ENCODE results near the gene SPINK14.

The SPINK14 gene

DNA sequence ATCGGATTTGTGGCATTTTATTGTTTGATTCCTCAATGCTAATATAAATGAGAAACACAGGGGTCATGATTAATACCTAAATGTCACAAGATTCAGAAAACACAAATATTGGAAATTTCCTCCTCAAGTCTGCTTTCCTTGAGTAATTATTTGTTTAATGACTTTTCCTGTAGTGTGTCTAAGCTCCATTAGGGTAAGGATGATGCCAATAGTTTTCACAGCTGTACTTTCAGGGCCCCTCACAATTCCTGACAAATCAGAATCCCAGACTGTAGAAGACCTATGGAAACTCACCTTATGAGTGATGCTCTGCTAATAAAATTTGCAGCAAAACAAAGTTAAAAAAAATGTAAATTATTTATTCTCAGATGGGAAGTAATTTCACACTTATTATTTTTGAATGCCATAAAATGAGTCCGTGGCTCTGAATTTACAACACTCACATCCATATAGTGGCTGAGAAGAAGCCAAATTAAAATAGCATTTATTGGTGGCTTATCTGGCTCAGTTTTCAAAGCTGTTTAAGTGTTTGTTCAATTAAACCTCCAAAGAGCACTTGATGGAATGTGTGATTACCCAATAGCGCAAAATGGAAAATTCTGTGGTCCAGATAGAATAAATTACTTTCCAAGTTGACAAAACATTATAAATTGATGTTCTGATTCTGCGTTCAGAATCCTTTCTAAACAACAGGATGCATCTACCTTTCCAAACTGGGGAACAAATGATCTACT lies 1.6 kb upstream of the SPINK14 start:
- H3K9me3 ChIP-seq (ENCODE audit: control extremely low read depth in 1 of 5, control insufficient read depth in 4 of 5, insufficient read depth in 2 of 5, low read depth in 1 of 5, low read length in 4 of 5) = peaks cover 0 to 2% (median 0%) of the 10 kb centered on the region in 5 experiments
- no peaks in the 10 kb centered on the region for H3K36me3 ChIP-seq (ENCODE audit: control insufficient read depth in 4 of 4, insufficient read depth in 4 of 4, low read length in 3 of 4)
- no peaks in the 10 kb centered on the region for H3K27me3 ChIP-seq (replicated peaks in 2 of 5; ENCODE audit: control insufficient read depth in 4 of 5, insufficient read depth in 5 of 5, low read length in 4 of 5)
- H3K27ac ChIP-seq (ENCODE audit: insufficient read depth in 1 of 2, low read depth in 1 of 2, low read length in 2 of 2, poor library complexity in 1 of 2, severe bottlenecking in 2 of 2) = no peak overlapping the region
- ChIA-PET POLR2A (no interaction called here), CTCF (no interaction called here)
- no peak overlapping the region for H3K4me3 ChIP-seq (ENCODE audit: control insufficient read depth in 1 of 7, extremely low read depth in 1 of 7, insufficient read depth in 4 of 7, low read depth in 2 of 7, low read length in 6 of 7)
- DNase-seq = no peak
- H3K4me1 ChIP-seq (ENCODE audit: control extremely low read depth in 1 of 4, control insufficient read depth in 4 of 4, insufficient read depth in 4 of 4, low read length in 3 of 4) = no peaks in the 10 kb centered on the region
- no CpG with 5 or more reads among the region's 4 CpGs for WGBS (ENCODE audit: insufficient coverage)

DNA sequence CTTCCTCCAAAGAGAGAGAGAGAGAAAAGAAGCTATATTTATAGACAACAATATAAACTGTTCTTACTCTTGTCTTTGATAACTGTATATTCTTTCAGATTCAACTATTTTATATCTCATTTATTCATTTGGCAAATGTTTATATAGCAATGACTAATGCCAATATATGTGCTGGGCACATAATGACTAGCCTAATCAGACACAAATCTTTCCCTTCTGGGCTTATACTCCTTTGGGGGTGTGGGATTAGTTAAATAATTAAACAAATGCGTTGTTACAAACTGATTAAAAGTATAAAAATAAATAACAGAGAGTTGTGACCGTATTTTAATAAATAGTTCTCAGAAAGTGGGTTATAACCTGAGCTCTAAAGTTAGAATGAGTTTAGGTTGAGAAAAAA lies 4.0 kb downstream of the SPINK14 start:
- ChIA-PET POLR2A (no interaction called here), CTCF (no interaction called here)
- H3K4me1 ChIP-seq (ENCODE audit: control extremely low read depth in 1 of 4, control insufficient read depth in 4 of 4, insufficient read depth in 4 of 4, low read length in 3 of 4) = no peaks in the 10 kb centered on the region
- peaks cover 0 to 2% (median 0%) of the 10 kb centered on the region in 5 experiments for H3K27me3 ChIP-seq (replicated peaks in 2 of 5; ENCODE audit: control insufficient read depth in 4 of 5, insufficient read depth in 5 of 5, low read length in 4 of 5)
- no peak for DNase-seq
- H3K36me3 ChIP-seq (ENCODE audit: control insufficient read depth in 4 of 4, insufficient read depth in 4 of 4, low read length in 3 of 4) = no peaks in the 10 kb centered on the region
- WGBS (ENCODE audit: insufficient coverage) = 100% methylated on average over 1 of the region's 2 CpGs
- H3K27ac ChIP-seq (ENCODE audit: insufficient read depth in 1 of 2, low read depth in 1 of 2, low read length in 2 of 2, poor library complexity in 1 of 2, severe bottlenecking in 2 of 2) = no peak overlapping the region
- H3K4me3 ChIP-seq (ENCODE audit: control insufficient read depth in 1 of 7, extremely low read depth in 1 of 7, insufficient read depth in 4 of 7, low read depth in 2 of 7, low read length in 6 of 7) = no peak overlapping the region
- H3K9me3 ChIP-seq (ENCODE audit: control extremely low read depth in 1 of 5, control insufficient read depth in 4 of 5, insufficient read depth in 2 of 5, low read depth in 1 of 5, low read length in 4 of 5) = no peaks in the 10 kb centered on the region

DNA sequence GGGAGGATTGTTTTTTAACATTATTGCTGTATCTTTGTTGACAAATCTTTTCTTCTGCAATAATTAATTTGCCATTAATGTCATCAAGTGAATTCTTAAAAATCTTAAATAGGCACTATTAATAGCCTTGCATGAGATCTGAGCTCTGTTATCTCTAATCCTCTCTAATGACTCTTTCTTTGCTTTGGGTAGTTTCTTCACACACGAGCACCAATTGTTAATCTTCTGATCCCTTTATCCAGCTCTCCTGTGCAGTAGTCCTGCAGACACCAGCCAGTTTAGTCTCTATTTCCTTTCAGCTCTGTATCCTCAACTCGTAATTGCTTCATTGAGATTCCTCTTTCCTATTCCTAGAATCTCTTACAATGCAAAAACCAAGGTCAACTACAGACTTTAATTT lies 8.1 kb downstream of the SPINK14 start:
- ChIA-PET CTCF (interaction anchor here (7.0 kb wide), 1 partner anchor 554 kb away, joined by 96 read pairs; no protein-coding TSS in a partner anchor), POLR2A (interaction anchor here (0.6 kb wide), 1 partner anchor 1724 kb away, joined by 6 read pairs; no protein-coding TSS in a partner anchor)

DNA sequence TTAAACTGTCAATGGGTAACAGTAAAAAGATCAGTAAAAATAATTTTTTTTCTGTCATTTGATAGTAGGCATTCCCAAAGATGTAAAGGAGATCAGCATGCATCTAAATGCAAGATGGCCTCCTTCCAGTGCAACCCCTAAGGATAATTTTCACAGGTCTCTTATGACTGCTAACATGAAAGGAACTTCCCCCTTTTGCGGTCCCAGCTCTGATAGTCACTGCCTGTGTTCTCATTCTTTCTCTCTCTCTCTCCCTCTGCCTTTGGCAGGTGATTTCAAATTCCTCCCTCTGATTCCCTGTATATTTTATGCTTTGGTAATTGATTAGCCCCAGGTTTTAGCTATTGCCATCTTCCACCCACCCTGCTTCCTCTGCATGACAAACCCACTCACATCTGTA lies 8.9 kb downstream of the SPINK14 start:
- WGBS (ENCODE audit: insufficient coverage) = 0% methylated on average over 1 of the region's 1 CpG
- no peak overlapping the region for H3K4me3 ChIP-seq (ENCODE audit: control insufficient read depth in 1 of 7, extremely low read depth in 1 of 7, insufficient read depth in 4 of 7, low read depth in 2 of 7, low read length in 6 of 7)
- H3K4me1 ChIP-seq (ENCODE audit: control extremely low read depth in 1 of 4, control insufficient read depth in 4 of 4, insufficient read depth in 4 of 4, low read length in 3 of 4) = no peaks in the 10 kb centered on the region
- no peaks in the 10 kb centered on the region for H3K9me3 ChIP-seq (ENCODE audit: control extremely low read depth in 1 of 5, control insufficient read depth in 4 of 5, insufficient read depth in 2 of 5, low read depth in 1 of 5, low read length in 4 of 5)
- DNase-seq = peak in 2 of 3 donors; percentile 45 to 52
- H3K27ac ChIP-seq (ENCODE audit: insufficient read depth in 1 of 2, low read depth in 1 of 2, low read length in 2 of 2, poor library complexity in 1 of 2, severe bottlenecking in 2 of 2) = no peak overlapping the region
- ChIA-PET CTCF (interaction anchor here (0.7 to 7.0 kb wide), 2 partner anchors 198 to 553 kb away, joined by 3 to 96 read pairs; no protein-coding TSS in a partner anchor), POLR2A (interaction anchor here (0.6 kb wide), 1 partner anchor 657 kb away, joined by 4 read pairs; no protein-coding TSS in a partner anchor)
- H3K27me3 ChIP-seq (replicated peaks in 2 of 5; ENCODE audit: control insufficient read depth in 4 of 5, insufficient read depth in 5 of 5, low read length in 4 of 5) = peaks cover 0 to 2% (median 0%) of the 10 kb centered on the region in 5 experiments
- no peaks in the 10 kb centered on the region for H3K36me3 ChIP-seq (ENCODE audit: control insufficient read depth in 4 of 4, insufficient read depth in 4 of 4, low read length in 3 of 4)

More for the DNA sequence above, 8.1 kb downstream of the SPINK14 start:
- Histone ChIP-seq H3K36me3 (ENCODE audit: control insufficient read depth in 4 of 4, insufficient read depth in 4 of 4, low read length in 3 of 4) (no peaks in the 10 kb centered on the region), H3K27me3 (replicated peaks in 2 of 5; ENCODE audit: control insufficient read depth in 4 of 5, insufficient read depth in 5 of 5, low read length in 4 of 5) (peaks cover 0 to 2% (median 0%) of the 10 kb centered on the region in 5 experiments), H3K27ac (ENCODE audit: insufficient read depth in 1 of 2, low read depth in 1 of 2, low read length in 2 of 2, poor library complexity in 1 of 2, severe bottlenecking in 2 of 2) (no peak overlapping the region), H3K4me1 (ENCODE audit: control extremely low read depth in 1 of 4, control insufficient read depth in 4 of 4, insufficient read depth in 4 of 4, low read length in 3 of 4) (no peaks in the 10 kb centered on the region), H3K9me3 (ENCODE audit: control extremely low read depth in 1 of 5, control insufficient read depth in 4 of 5, insufficient read depth in 2 of 5, low read depth in 1 of 5, low read length in 4 of 5) (no peaks in the 10 kb centered on the region), H3K4me3 (ENCODE audit: control insufficient read depth in 1 of 7, extremely low read depth in 1 of 7, insufficient read depth in 4 of 7, low read depth in 2 of 7, low read length in 6 of 7) (no peak overlapping the region)
- 86% methylated on average over 2 of the region's 2 CpGs for WGBS (ENCODE audit: insufficient coverage)
- DNase-seq = no peak

DNA sequence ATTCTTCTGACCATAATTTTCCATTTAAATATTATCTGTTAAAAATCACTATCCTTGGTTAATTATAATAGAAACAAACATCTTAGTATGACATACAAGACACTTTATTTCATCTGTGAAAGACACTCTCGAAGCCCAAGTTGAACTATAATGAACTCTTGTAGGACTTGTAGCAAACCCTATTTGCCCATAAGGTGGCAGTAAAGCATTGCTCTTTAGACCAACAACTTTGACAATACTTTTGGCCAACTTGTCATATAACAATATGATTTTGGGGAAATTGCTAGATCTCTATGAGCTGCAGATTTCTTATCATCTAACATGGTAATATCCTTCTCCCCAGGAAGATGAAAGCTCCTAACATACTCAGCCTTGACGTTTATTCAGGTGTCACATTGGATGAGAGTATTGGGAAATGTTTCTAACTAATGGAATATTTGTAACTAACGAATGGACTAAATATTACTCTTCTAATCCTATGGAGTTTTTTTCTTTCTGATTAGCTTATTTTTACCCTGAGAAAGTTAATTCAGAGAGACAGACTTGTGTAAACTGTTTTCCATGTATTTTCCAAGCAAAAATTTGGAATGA lies 11.0 kb downstream of the SPINK14 start:
- 20% methylated on average over 1 of the region's 3 CpGs for WGBS (ENCODE audit: insufficient coverage)
- Histone ChIP-seq H3K4me1 (ENCODE audit: control extremely low read depth in 1 of 4, control insufficient read depth in 4 of 4, insufficient read depth in 4 of 4, low read length in 3 of 4) (no peaks in the 10 kb centered on the region), H3K27me3 (replicated peaks in 2 of 5; ENCODE audit: control insufficient read depth in 4 of 5, insufficient read depth in 5 of 5, low read length in 4 of 5) (no peaks in the 10 kb centered on the region), H3K27ac (ENCODE audit: insufficient read depth in 1 of 2, low read depth in 1 of 2, low read length in 2 of 2, poor library complexity in 1 of 2, severe bottlenecking in 2 of 2) (no peak overlapping the region), H3K36me3 (ENCODE audit: control insufficient read depth in 4 of 4, insufficient read depth in 4 of 4, low read length in 3 of 4) (no peaks in the 10 kb centered on the region), H3K4me3 (ENCODE audit: control insufficient read depth in 1 of 7, extremely low read depth in 1 of 7, insufficient read depth in 4 of 7, low read depth in 2 of 7, low read length in 6 of 7) (no peak overlapping the region), H3K9me3 (ENCODE audit: control extremely low read depth in 1 of 5, control insufficient read depth in 4 of 5, insufficient read depth in 2 of 5, low read depth in 1 of 5, low read length in 4 of 5) (no peaks in the 10 kb centered on the region)
- POLR2A ChIA-PET = no interaction called here
- DNase-seq = peak; percentile 71 to 87 (median 84)
- CTCF ChIA-PET = interaction anchor here (0.5 to 7.0 kb wide), 14 partner anchors 9 to 935 kb away, joined by 3 to 96 read pairs (median 4); partner anchors contain the start of gene SPINK9

DNA sequence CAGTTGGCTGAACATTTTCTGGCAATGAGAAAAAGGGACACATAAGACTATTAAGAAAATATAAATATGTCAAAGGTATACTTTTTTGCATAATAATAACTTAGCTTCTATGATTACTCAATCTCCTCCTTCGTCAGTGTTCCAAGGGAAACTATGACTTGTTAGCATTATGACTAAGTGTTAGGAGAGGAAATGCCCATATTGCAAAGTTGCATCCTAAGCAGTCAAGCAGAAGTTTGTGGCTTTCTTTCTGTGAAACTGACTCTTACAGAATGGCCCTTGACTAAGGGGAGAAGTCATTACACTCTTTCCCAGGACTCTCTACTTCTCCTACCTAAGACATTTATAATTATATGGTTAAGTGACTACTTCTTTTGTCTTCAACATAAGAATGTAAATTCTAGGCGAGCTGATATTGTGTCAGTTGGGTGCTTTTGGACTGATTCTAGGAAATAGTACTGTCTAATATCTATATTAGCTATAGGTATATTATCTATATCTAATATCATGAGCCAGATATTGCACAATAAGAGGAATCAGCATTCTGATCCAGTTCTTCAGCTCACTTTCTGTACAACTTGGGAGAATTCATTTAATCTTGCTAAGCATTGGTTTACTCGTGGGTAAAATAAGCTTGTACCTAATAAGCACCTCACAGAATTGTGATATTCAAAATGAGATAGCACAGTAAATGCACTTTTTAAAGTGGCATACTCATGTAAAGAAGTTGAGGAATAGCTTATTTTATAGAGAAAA lies 18.1 kb downstream of the SPINK14 start:
- peak; percentile 62 to 90 (median 85) for DNase-seq
- CTCF ChIA-PET = interaction anchor here (0.6 to 1.5 kb wide), 7 partner anchors 9 to 571 kb away, joined by 3 to 7 read pairs (median 6); no protein-coding TSS in a partner anchor
- Histone ChIP-seq H3K4me3 (ENCODE audit: control insufficient read depth in 1 of 7, extremely low read depth in 1 of 7, insufficient read depth in 4 of 7, low read depth in 2 of 7, low read length in 6 of 7) (no peak overlapping the region), H3K27me3 (replicated peaks in 2 of 5; ENCODE audit: control insufficient read depth in 4 of 5, insufficient read depth in 5 of 5, low read length in 4 of 5) (no peaks in the 10 kb centered on the region), H3K36me3 (ENCODE audit: control insufficient read depth in 4 of 4, insufficient read depth in 4 of 4, low read length in 3 of 4) (no peaks in the 10 kb centered on the region), H3K27ac (ENCODE audit: insufficient read depth in 1 of 2, low read depth in 1 of 2, low read length in 2 of 2, poor library complexity in 1 of 2, severe bottlenecking in 2 of 2) (no peak overlapping the region), H3K9me3 (ENCODE audit: control extremely low read depth in 1 of 5, control insufficient read depth in 4 of 5, insufficient read depth in 2 of 5, low read depth in 1 of 5, low read length in 4 of 5) (no peaks in the 10 kb centered on the region), H3K4me1 (ENCODE audit: control extremely low read depth in 1 of 4, control insufficient read depth in 4 of 4, insufficient read depth in 4 of 4, low read length in 3 of 4) (peaks cover 0 to 8% (median 6%) of the 10 kb centered on the region in 4 experiments)
- WGBS (ENCODE audit: insufficient coverage) = no CpG with 5 or more reads among the region's 3 CpGs
- POLR2A ChIA-PET = interaction anchor here (0.6 kb wide), 1 partner anchor 326 kb away, joined by 3 read pairs; no protein-coding TSS in a partner anchor

Measured in common myeloid progenitor, CD34-positive (primary cell).